HG03060 (cell line): Measurements from ENCODE around the gene NR2F1.

Experiments
- ATAC-seq: cut with Tn5 transposase; IDR thresholded peaks from one replicate; pipeline ENCODE4 v1.9.1; 2021; ENCODE audit warnings: low read depth, moderate number of reproducible peaks; ENCODE audit not compliant: unreplicated experiment

NR2F1 gene

GRCh38 chr5:93577854-93578812, 4.9 kb upstream of the NR2F1 start:
- no peak for ATAC-seq

- ATAC-seq = no peak
Measured at GRCh38 chr5:93578813-93579691, 4.0 kb upstream of the NR2F1 start.

GRCh38 chr5:93579692-93580062, 3.3 kb upstream of the NR2F1 start:
- no peak for ATAC-seq

- no peak for ATAC-seq
Measured at GRCh38 chr5:93580063-93580926, 2.7 kb upstream of the NR2F1 start.

- ATAC-seq = peak; percentile 10
Measured at GRCh38 chr5:93580927-93581445, 2.0 kb upstream of the NR2F1 start, which contains the start of gene NR2F1-AS1. TSS of gene NR2F1-AS1 (minus strand) at chr5:93581219.

GRCh38 chr5:93582167-93582462, 907 bp upstream of the NR2F1 start:
- ATAC-seq = no peak

- no peak for ATAC-seq
Measured at GRCh38 chr5:93583439-93583767, 381 bp downstream of the NR2F1 start.

GRCh38 chr5:93583768-93584595, 960 bp downstream of the NR2F1 start:
- no peak for ATAC-seq

- no peak for ATAC-seq
Measured at GRCh38 chr5:93584596-93585040, 1.6 kb downstream of the NR2F1 start.

GRCh38 chr5:93585041-93585766, 2.2 kb downstream of the NR2F1 start:
- ATAC-seq = no peak

GRCh38 chr5:93585767-93586385, 2.9 kb downstream of the NR2F1 start:
- no peak for ATAC-seq

- ATAC-seq = no peak
Measured at GRCh38 chr5:93586736-93587596, 3.9 kb downstream of the NR2F1 start.

- ATAC-seq = no peak
Measured at GRCh38 chr5:93587597-93588351, 4.8 kb downstream of the NR2F1 start.

GRCh38 chr5:93588352-93589151, 5.5 kb downstream of the NR2F1 start:
- no peak for ATAC-seq

- no peak for ATAC-seq
Measured at GRCh38 chr5:93589152-93589828, 6.3 kb downstream of the NR2F1 start.
